IMR-90 (cell line): ENCODE measurements around the gene TNF. TPM values are rescaled to one million over a fixed set of nuclear protein-coding genes. Genes with fewer than 3 reads are reported as not detected.

Source experiments
- ATAC-seq: fragments of 200-7000 bp; cut with Tn5 transposase; 2 replicates; pipeline ENCODE4 v1.9.1; 2020; ENCODE audit warnings: low read depth, mild to moderate bottlenecking, moderate library complexity
- BruUV-seq: library from RNA; stranded (reverse); fragments of 400-500 nt; replicated peaks from 2 replicates; lab custom pipeline; 2021; lab: Mats Ljungman, UMichigan
- CTCF ChIA-PET: fragments of 300-600 bp; formaldehyde crosslinking; extraction: SDS; loops from one replicate; lab custom pipeline; 2021; ENCODE audit warnings: antibody characterized with exemption; lab: Yijun Ruan, JAX
- POLR2A ChIA-PET: fragments of 300-600 bp; sonication (Branson Sonifier 250); formaldehyde crosslinking; loops from one replicate; lab custom pipeline; 2022; ENCODE audit warnings: antibody characterized with exemption; ENCODE audit not compliant: unreplicated experiment; lab: Charles Lee
- DNase-seq: peaks from one replicate; pipeline ENCODE4 v3.0.0; 2013
- H2AFZ ChIP-seq: replicated peaks from 2 replicates; pipeline ENCODE3; 2013; ENCODE audit warnings: low read length, mild to moderate bottlenecking; ENCODE audit not compliant: poor library complexity
- H2AK5ac ChIP-seq: 2 replicates; pipeline ENCODE4 v1.6.1; 2013; ENCODE audit warnings: low read depth, low read length, inconsistent platforms
- H2AK9ac ChIP-seq: replicated peaks from 2 replicates; pipeline ENCODE3; 2013; ENCODE audit warnings: mild to moderate bottlenecking, low read depth, low read length, moderate library complexity; ENCODE audit not compliant: poor library complexity
- H2BK120ac ChIP-seq: 2 replicates; pipeline ENCODE4 v1.6.1; 2013; ENCODE audit warnings: low read depth, low read length, inconsistent platforms
- H2BK15ac ChIP-seq: 3 replicates; pipeline ENCODE4 v1.6.1; 2013; ENCODE audit warnings: low read depth, low read length, inconsistent platforms
- H2BK20ac ChIP-seq: 2 replicates; pipeline ENCODE4 v1.6.1; 2013; ENCODE audit warnings: low read depth, mild to moderate bottlenecking, inconsistent platforms, low read length, moderate library complexity
- H2BK5ac ChIP-seq: 2 replicates; pipeline ENCODE4 v1.6.1; 2013; ENCODE audit warnings: mild to moderate bottlenecking, low read depth, low read length, inconsistent platforms; ENCODE audit not compliant: poor library complexity, severe bottlenecking
- H3K14ac ChIP-seq: replicated peaks from 2 replicates; pipeline ENCODE4 v1.6.1; 2013; ENCODE audit warnings: low read depth, low read length, inconsistent platforms
- H3K18ac ChIP-seq: 2 replicates; pipeline ENCODE4 v1.6.1; 2013; ENCODE audit warnings: low read depth, low read length, control low read depth
- H3K23ac ChIP-seq: 2 replicates; pipeline ENCODE4 v1.6.1; 2013; ENCODE audit warnings: low read depth, low read length, inconsistent platforms
- H3K27ac ChIP-seq: 2 replicates; pipeline ENCODE4 v1.5.1; 2013; ENCODE audit warnings: mild to moderate bottlenecking, control low read depth, low read length; ENCODE audit not compliant: insufficient read depth
- H3K27me3 ChIP-seq: 2 replicates; pipeline ENCODE4 v1.6.1; 2013; ENCODE audit warnings: low read length; ENCODE audit not compliant: control insufficient read depth, insufficient read depth
- H3K36me3 ChIP-seq: 2 replicates; pipeline ENCODE4 v1.6.1; 2013; ENCODE audit warnings: low read length, mixed read lengths; ENCODE audit not compliant: control insufficient read depth, insufficient read depth
- H3K4ac ChIP-seq: 2 replicates; pipeline ENCODE4 v1.6.1; 2013; ENCODE audit warnings: low read depth, low read length, inconsistent platforms
- H3K4me1 ChIP-seq: 2 replicates; pipeline ENCODE4 v1.6.1; 2013; ENCODE audit warnings: low read length, mixed read lengths; ENCODE audit not compliant: control insufficient read depth, insufficient read depth
- H3K4me2 ChIP-seq: 2 replicates; pipeline ENCODE4 v1.6.1; 2013; ENCODE audit warnings: low read depth, mild to moderate bottlenecking, control low read depth, low read length, moderate library complexity
- H3K4me3 ChIP-seq: 2 replicates; pipeline ENCODE4 v1.5.1; 2013; ENCODE audit warnings: low read depth, mild to moderate bottlenecking, control low read depth, low read length, moderate library complexity; ENCODE audit not compliant: insufficient read depth
- H3K56ac ChIP-seq: 2 replicates; pipeline ENCODE4 v1.6.1; 2013; ENCODE audit warnings: low read length, inconsistent platforms; ENCODE audit not compliant: insufficient read depth; ENCODE audit errors: extremely low read depth
- H3K79me1 ChIP-seq, 2 experiments: 2 replicates each; pipeline ENCODE4 v1.6.1; 2013; ENCODE audit warnings: low read length in 2 of 2, inconsistent platforms in 1 of 2, low read depth in 1 of 2
- H3K9ac ChIP-seq: 2 replicates; pipeline ENCODE4 v1.6.1; 2013; ENCODE audit warnings: low read depth, low read length, control low read depth
- H3K9me1 ChIP-seq: 2 replicates; pipeline ENCODE4 v1.6.1; 2013; ENCODE audit warnings: low read length, inconsistent platforms; ENCODE audit not compliant: insufficient read depth
- H3K9me3 ChIP-seq: 2 replicates; pipeline ENCODE4 v1.6.1; 2013; ENCODE audit warnings: low read length; ENCODE audit not compliant: control insufficient read depth, insufficient read depth
- H4K20me1 ChIP-seq: 2 replicates; pipeline ENCODE4 v1.6.1; 2013; ENCODE audit warnings: low read length, inconsistent platforms; ENCODE audit not compliant: insufficient read depth
- H4K5ac ChIP-seq: 2 replicates; pipeline ENCODE4 v1.6.1; 2013; ENCODE audit warnings: mild to moderate bottlenecking, low read depth, low read length, control low read depth
- H4K8ac ChIP-seq, 2 experiments: 2 replicates each; pipeline ENCODE4 v1.6.1; 2013; ENCODE audit warnings: low read depth in 2 of 2, low read length in 2 of 2, control low read depth in 1 of 2, inconsistent platforms in 1 of 2
- H4K91ac ChIP-seq: 2 replicates; pipeline ENCODE4 v1.6.1; 2013; ENCODE audit warnings: low read depth, low read length, inconsistent platforms; ENCODE audit not compliant: insufficient read depth
- BHLHE40 ChIP-seq: fragments of 150-350 bp; IDR thresholded peaks from 2 replicates; pipeline ENCODE4 v1.6.1; 2016; ENCODE audit warnings: mild to moderate bottlenecking, low read depth, low read length
- CEBPB ChIP-seq: IDR thresholded peaks from 2 replicates; pipeline ENCODE4 v1.6.1; 2012; ENCODE audit warnings: low read depth, low read length, improper control_type of control experiment
- CHD1 ChIP-seq: IDR thresholded peaks from 2 replicates; pipeline ENCODE4 v1.6.1; 2012; ENCODE audit warnings: low read depth, low read length, improper control_type of control experiment
- FOS ChIP-seq: fragments of 150-350 bp; IDR thresholded peaks from 2 replicates; pipeline ENCODE4 v1.6.1; 2016; ENCODE audit warnings: low read depth, low read length
- MAFK ChIP-seq: IDR thresholded peaks from 2 replicates; pipeline ENCODE4 v1.6.1; 2012; ENCODE audit warnings: low read depth, low read length, improper control_type of control experiment
- MXI1 ChIP-seq: IDR thresholded peaks from 2 replicates; pipeline ENCODE4 v1.6.1; 2012; ENCODE audit warnings: low read depth, mild to moderate bottlenecking, low read length, moderate library complexity, borderline replicate concordance
- RCOR1 ChIP-seq: IDR thresholded peaks from 2 replicates; pipeline ENCODE4 v1.6.1; 2012; ENCODE audit warnings: mild to moderate bottlenecking, low read length, improper control_type of control experiment; ENCODE audit not compliant: insufficient replicate concordance
- RFX5 ChIP-seq: IDR thresholded peaks from 2 replicates; pipeline ENCODE4 v1.8.0; 2012; ENCODE audit warnings: low read depth, mild to moderate bottlenecking, low read length, moderate library complexity
- SMC3 ChIP-seq: fragments of 150-350 bp; IDR thresholded peaks from 2 replicates; pipeline ENCODE4 v1.6.1; 2016; ENCODE audit warnings: low read depth, mild to moderate bottlenecking, antibody characterized with exemption, low read length, moderate library complexity
- USF2 ChIP-seq: fragments of 150-350 bp; IDR thresholded peaks from 2 replicates; pipeline ENCODE4 v1.6.1; 2017; ENCODE audit warnings: mild to moderate bottlenecking, antibody characterized with exemption, low read length, low read depth
- WGBS, 2 experiments: methylation state at CpG; one replicate each; pipeline versions ENCODE4 v1.1.5 to v1.1.7; 2013; ENCODE audit warnings: missing lambda C conversion rate in 2 of 2; ENCODE audit not compliant: insufficient read length in 1 of 2; ENCODE audit errors: extremely low coverage in 2 of 2; 5-methylcytosine and 5-hydroxymethylcytosine counted together
- dilution Hi-C: fragments of 300-500 bp; cut with HindIII; formaldehyde crosslinking; loops from one replicate; pipeline ENCODE4 v1.14.3; 2018; ENCODE audit warnings: low sequenced_read_pairs; ENCODE audit not compliant: unreplicated experiment
- in situ Hi-C: fragments of 300-500 bp; cut with MboI; formaldehyde crosslinking; loops from 3 replicates; pipeline ENCODE4 v1.14.3; 2019; ENCODE audit warnings: low sequenced_read_pairs, inconsistent platforms, mixed read lengths
- intact Hi-C: fragments of 100-400 bp; cut with micrococcal nuclease; formaldehyde crosslinking; loops from 2 replicates; pipeline ENCODE4 v1.10.0; 2022
- polyA plus RNA-seq, 3 experiments: library from polyadenylated mRNA; depleted of rRNA; stranded (reverse); fragments of >200 nt; gene quantifications; 2 replicates each; pipeline ENCODE4 v1.2.3, GENCODE V29; 2012; ENCODE audit warnings: low replicate concordance in 1 of 3
- total RNA-seq: library from RNA; depleted of rRNA; stranded (reverse); fragments of >200 nt; gene quantifications from 2 replicates; pipeline ENCODE4 v1.2.3, GENCODE V29; 2012

TNF gene
- total and polyA plus RNA-seq, 2 of the 4 experiments (the other 2 are of a cell fraction): not detected

- H3K27ac ChIP-seq: no peak overlapping the region
- H2BK5ac ChIP-seq: no peak overlapping the region
- no peak overlapping the region for H2BK15ac ChIP-seq
- TF ChIP-seq CEBPB (no peak), RFX5 (no peak), BHLHE40 (no peak), SMC3 (no peak), FOS (no peak), CHD1 (no peak), MXI1 (no peak), USF2 (no peak), MAFK (no peak), RCOR1 (no peak)
- H4K91ac ChIP-seq: no peak overlapping the region
- no peaks in the 10 kb centered on the region for H3K9me1 ChIP-seq
- no peak overlapping the region for H3K56ac ChIP-seq
- no peak overlapping the region for H2BK20ac ChIP-seq
- H2AFZ ChIP-seq: peak overlapping the region; percentile 21
- no peak for ATAC-seq
- no peak overlapping the region for H3K9ac ChIP-seq
- H3K14ac ChIP-seq: no peak overlapping the region
- H3K27me3 ChIP-seq: peaks cover 38% of the 10 kb centered on the region
- H2BK120ac ChIP-seq: no peak overlapping the region
- WGBS, 2 experiments: 59% methylated on average over 3 of the region's 14 CpGs; no CpG with 5 or more reads in 1 of the 2 experiments
- no TSS peak for BruUV-seq
- in situ Hi-C loops (no loop called here), dilution Hi-C loops (no loop called here), intact Hi-C loops (no loop called here)
- no peaks in the 10 kb centered on the region for H3K4me1 ChIP-seq
- ChIA-PET CTCF (interaction anchor here (0.6 to 1.4 kb wide), 2 partner anchors 18 to 20 kb away, joined by 3 read pairs; partner anchors contain the start of gene NCR3), POLR2A (no interaction called here)
- H3K4me2 ChIP-seq: no peak overlapping the region
- no peaks in the 10 kb centered on the region for H3K79me1 ChIP-seq
- H3K9me3 ChIP-seq: no peaks in the 10 kb centered on the region
- H2AK5ac ChIP-seq: no peak overlapping the region
- H3K4me3 ChIP-seq: no peak overlapping the region
- no peak overlapping the region for H3K4ac ChIP-seq
- no peaks in the 10 kb centered on the region for H3K36me3 ChIP-seq
- no peak overlapping the region for H2AK9ac ChIP-seq
- no peak overlapping the region for H3K18ac ChIP-seq
- H4K5ac ChIP-seq: no peak overlapping the region
- no peak overlapping the region for H3K23ac ChIP-seq
- H4K20me1 ChIP-seq: no peaks in the 10 kb centered on the region
- no peak for DNase-seq
- no peak overlapping the region for H4K8ac ChIP-seq
Observed at GRCh38 chr6:31574106-31575061, 981 bp upstream of the TNF start.
